Right atrium auricular region (tissue), 2 donors: ENCODE data around the gene CDK8. TPM values are rescaled to one million over a fixed set of nuclear protein-coding genes. Genes with fewer than 3 reads are reported as not detected.
"Not testable (repeated sequence)": the region's sequence is repeated elsewhere in the genome, so short reads cannot be mapped to it uniquely, and the experiment has no call there.

ENCODE experiments used
- DNase-seq: peaks from one replicate; pipeline ENCODE4 v3.0.0-alpha.2; 2019; ENCODE audit warnings: low spot score
- H3K27ac ChIP-seq, 2 donors: fragments of 200-600 bp; sonication (generic); 1 replicate in 1 of 2; 2 replicates in 1 of 2; pipeline ENCODE4 v1.5.1; 2016 to 2019
- H3K27me3 ChIP-seq, 2 donors: fragments of 200-600 bp; sonication (generic); one replicate each; pipeline versions ENCODE4 v1.5.1 to v1.6.0; 2017 to 2019
- H3K36me3 ChIP-seq: fragments of 200-600 bp; sonication (generic); one replicate; pipeline ENCODE4 v1.5.1; 2016
- H3K4me1 ChIP-seq, 2 donors: fragments of 200-600 bp; sonication (generic); one replicate each; pipeline versions ENCODE4 v1.5.1 to v1.6.0; 2017 to 2019
- H3K4me3 ChIP-seq, 2 donors: fragments of 200-600 bp; sonication (generic); 1 replicate in 1 of 2; 2 replicates in 1 of 2; pipeline ENCODE4 v1.5.1; 2017 to 2019; ENCODE audit warnings: mild to moderate bottlenecking in 1 of 2, moderate library complexity in 1 of 2
- H3K9me3 ChIP-seq, 2 donors: fragments of 200-600 bp; sonication (generic); one replicate each; pipeline ENCODE4 v1.5.1; 2019
- total RNA-seq, 2 donors: library from RNA; depleted of rRNA; stranded (reverse); fragments of >200 nt; gene quantifications; one replicate each; pipeline ENCODE4 v1.1.0, GENCODE V29; 2016
- TF ChIP-seq, protein P1 (sequence below), 2 donors: fragments of 200-600 bp; sonication (generic); IDR thresholded peaks; one replicate each; pipeline ENCODE4 v1.5.1; 2019; ENCODE audit warnings: antibody characterized with exemption in 2 of 2

The CDK8 gene
- total RNA-seq, 2 donors from 2014 or later = 8.6 to 10.4 TPM

DNA sequence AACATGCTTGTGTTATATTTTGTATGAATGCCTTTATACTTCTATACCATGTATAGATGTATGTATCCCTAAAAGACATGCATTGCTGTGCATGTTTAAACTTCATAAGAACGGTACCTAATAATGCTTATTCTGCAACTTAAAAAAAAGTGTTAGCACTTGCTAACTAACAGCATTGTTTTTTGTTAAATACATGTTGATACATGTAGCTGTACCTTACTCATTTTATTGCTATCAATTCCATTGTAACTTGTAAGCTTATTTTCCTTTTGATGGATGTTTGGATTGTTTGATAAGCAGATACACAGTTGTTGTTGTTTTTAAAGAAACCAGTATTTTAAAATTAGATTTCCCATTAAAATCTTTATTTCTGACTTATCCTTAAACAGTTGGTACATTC, 53.8 kb downstream of the CDK8 start:
- TF ChIP-seq, protein P1, sequence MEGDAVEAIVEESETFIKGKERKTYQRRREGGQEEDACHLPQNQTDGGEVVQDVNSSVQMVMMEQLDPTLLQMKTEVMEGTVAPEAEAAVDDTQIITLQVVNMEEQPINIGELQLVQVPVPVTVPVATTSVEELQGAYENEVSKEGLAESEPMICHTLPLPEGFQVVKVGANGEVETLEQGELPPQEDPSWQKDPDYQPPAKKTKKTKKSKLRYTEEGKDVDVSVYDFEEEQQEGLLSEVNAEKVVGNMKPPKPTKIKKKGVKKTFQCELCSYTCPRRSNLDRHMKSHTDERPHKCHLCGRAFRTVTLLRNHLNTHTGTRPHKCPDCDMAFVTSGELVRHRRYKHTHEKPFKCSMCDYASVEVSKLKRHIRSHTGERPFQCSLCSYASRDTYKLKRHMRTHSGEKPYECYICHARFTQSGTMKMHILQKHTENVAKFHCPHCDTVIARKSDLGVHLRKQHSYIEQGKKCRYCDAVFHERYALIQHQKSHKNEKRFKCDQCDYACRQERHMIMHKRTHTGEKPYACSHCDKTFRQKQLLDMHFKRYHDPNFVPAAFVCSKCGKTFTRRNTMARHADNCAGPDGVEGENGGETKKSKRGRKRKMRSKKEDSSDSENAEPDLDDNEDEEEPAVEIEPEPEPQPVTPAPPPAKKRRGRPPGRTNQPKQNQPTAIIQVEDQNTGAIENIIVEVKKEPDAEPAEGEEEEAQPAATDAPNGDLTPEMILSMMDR (IDR thresholded peaks at IDR 0.05) = no peak
- Histone ChIP-seq H3K4me1 (peaks cover 0 to 8% of the 10 kb centered on the region in 2 donors), H3K27ac (no peak overlapping the region), H3K9me3 (no peaks in the 10 kb centered on the region), H3K36me3 (no peaks in the 10 kb centered on the region), H3K4me3 (no peak overlapping the region), H3K27me3 (no peaks in the 10 kb centered on the region)
- no peak for DNase-seq

DNA sequence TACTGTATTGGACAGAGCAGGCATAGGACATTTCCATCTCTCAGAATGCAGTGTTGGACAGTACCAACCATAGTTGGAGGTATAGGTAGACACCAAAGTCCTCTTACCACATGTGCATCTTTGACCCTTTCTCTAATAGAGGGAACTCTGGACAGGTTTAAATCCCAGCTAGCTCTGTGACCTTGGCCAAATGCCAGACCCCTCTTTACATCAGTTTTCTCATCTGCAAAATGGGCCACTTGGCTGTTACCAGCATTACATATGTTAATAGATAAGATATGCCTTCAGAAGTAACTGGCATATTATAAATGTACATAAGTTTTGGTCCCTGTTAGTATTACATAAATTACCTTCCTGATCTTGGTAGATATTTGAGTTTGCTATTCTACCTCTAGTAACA, 54.3 kb downstream of the CDK8 start:
- no peaks in the 10 kb centered on the region for H3K9me3 ChIP-seq
- H3K4me1 ChIP-seq = peaks cover 0 to 8% of the 10 kb centered on the region in 2 donors
- TF ChIP-seq, protein P1 (IDR thresholded peaks at IDR 0.05) = no peak
- no peak overlapping the region for H3K4me3 ChIP-seq
- no peaks in the 10 kb centered on the region for H3K27me3 ChIP-seq
- DNase-seq = no peak
- H3K36me3 ChIP-seq = no peaks in the 10 kb centered on the region
- no peak overlapping the region for H3K27ac ChIP-seq

DNA sequence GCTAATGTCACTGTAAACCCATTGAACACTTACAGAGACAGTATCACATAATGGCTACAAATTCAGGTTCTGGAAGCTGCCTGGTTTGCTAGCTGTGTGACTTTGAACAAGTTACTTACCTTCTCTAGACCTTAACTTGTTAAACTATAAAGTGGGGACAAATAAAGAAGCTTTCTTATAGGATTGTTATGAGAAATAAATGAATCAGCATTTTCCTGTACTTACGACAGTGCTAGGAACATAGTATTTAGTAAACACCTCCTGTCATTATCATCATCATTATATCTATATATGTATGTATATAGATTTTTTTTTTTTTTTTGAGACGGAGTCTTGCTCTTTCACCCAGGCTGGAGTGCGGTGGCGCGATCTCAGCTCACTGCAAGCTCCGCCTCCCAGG, 54.9 kb downstream of the CDK8 start:
- Histone ChIP-seq H3K4me1 (peaks cover 0 to 8% of the 10 kb centered on the region in 2 donors), H3K4me3 (no peak overlapping the region), H3K27me3 (no peaks in the 10 kb centered on the region), H3K36me3 (no peaks in the 10 kb centered on the region), H3K27ac (no peak overlapping the region), H3K9me3 (no peaks in the 10 kb centered on the region)
- TF ChIP-seq, protein P1 (IDR thresholded peaks at IDR 0.05) = no peak
- DNase-seq = no peak

DNA sequence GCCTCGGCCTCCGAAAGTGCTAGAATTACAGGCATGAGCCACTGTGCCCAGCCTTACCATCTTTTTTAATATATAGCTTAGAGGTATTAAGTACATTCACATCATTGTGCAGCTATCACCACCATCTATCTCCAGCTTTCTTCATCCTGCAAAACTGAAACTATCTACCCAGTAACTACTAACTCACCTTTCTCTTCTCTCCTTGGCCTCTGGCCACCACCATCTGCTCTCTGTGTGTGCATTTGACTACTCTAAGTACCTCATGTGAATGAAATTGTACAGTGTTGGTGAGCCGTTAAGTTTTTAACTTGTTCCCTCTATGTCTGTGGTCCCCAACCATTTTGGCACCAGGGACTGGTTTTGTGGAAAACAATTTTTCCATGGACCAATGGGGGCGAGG, 56.1 kb downstream of the CDK8 start:
- no peaks in the 10 kb centered on the region for H3K9me3 ChIP-seq
- H3K27me3 ChIP-seq = no peaks in the 10 kb centered on the region
- no peak for DNase-seq
- no peaks in the 10 kb centered on the region for H3K36me3 ChIP-seq
- no peak overlapping the region for H3K27ac ChIP-seq
- no peak overlapping the region for H3K4me3 ChIP-seq
- TF ChIP-seq, protein P1 (IDR thresholded peaks at IDR 0.05) = no peak
- peaks cover 0 to 2% of the 10 kb centered on the region in 2 donors for H3K4me1 ChIP-seq

DNA sequence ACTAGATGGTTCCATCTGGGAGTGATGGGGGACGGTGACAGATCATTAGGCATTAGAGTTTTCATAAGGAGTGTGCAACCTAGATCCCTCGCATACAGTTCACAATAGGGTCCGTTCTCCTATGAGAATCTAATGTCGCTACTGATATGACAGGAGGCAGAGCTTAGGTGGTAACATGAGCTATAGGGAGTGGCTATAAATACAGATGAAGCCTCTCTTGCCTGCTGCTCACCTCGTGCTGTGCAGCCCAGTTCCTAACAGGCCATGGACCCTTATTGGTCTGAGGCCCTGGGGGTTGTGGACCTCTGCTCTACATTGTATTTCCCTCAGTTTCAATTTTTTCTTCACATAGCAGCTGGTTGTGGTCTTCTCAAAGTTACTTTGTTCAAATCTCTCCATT, 56.5 kb downstream of the CDK8 start:
- H3K4me1 ChIP-seq = no peaks in the 10 kb centered on the region
- H3K27ac ChIP-seq = no peak overlapping the region
- H3K36me3 ChIP-seq = no peaks in the 10 kb centered on the region
- DNase-seq = no peak
- TF ChIP-seq, protein P1 (IDR thresholded peaks at IDR 0.05) = no peak
- H3K9me3 ChIP-seq = no peaks in the 10 kb centered on the region
- no peak overlapping the region for H3K4me3 ChIP-seq
- H3K27me3 ChIP-seq = no peaks in the 10 kb centered on the region

DNA sequence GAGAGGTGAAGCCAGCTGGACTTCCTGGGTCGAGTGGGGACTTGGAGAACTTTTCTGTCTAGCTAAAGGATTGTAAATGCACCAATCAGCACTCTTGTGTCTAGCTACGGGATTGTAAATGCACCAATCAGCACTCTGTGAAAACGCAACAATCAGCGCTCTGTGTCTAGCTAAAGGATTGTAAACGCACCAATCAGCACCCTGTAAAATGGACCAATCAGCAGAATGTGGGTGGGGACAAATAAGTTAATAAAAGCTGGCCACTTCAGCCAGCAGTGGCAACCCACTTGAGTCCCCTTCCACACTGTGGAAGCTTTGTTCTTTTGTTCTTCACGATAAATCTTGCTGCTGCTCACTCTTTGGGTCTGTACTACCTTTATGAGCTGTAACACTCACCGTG, 58.1 kb downstream of the CDK8 start:
- H3K27me3 ChIP-seq, H3K27ac ChIP-seq, DNase-seq, H3K36me3 ChIP-seq, H3K9me3 ChIP-seq, H3K4me1 ChIP-seq, H3K4me3 ChIP-seq: not testable (repeated sequence)

DNA sequence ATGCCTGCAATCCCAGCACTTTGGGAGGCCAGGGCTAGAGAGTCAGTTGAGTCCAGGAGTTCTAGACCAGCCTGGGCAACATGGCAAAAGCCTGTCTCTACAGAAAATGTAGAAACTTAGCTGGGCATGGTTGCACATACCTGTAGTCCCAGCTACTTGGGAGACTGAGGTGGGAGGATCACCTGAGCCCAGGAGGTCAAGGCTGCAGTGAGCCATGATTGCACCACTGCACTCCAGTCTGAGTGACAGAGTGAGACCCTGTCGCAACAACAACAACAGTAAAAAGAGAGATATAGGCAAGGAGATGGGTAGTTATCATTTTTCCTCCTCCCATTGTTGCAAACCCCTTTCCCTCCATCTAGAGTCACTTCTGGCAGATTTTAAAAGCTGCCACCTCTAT, 62.2 kb downstream of the CDK8 start:
- not testable (repeated sequence) for H3K36me3 ChIP-seq, H3K9me3 ChIP-seq, H3K4me1 ChIP-seq, H3K27me3 ChIP-seq, H3K4me3 ChIP-seq, H3K27ac ChIP-seq, DNase-seq
